Parathyroid adenoma (tissue), 2 donors: Measurements from ENCODE around the gene EFNA4.

Source experiments
- H2AFZ ChIP-seq: fragments of 300-600 bp; sonication (generic); one replicate; pipeline ENCODE4 v1.7.0; 2017; ENCODE audit warnings: antibody characterized with exemption, mild to moderate bottlenecking
- H3K27ac ChIP-seq: fragments of 300-600 bp; sonication (generic); one replicate; pipeline ENCODE4 v1.7.0; 2017
- H3K27me3 ChIP-seq: fragments of 300-600 bp; sonication (generic); one replicate; pipeline ENCODE4 v1.7.0; 2017; ENCODE audit warnings: low read length; ENCODE audit not compliant: control insufficient read depth, insufficient read depth
- H3K36me3 ChIP-seq: fragments of 300-600 bp; sonication (generic); one replicate; pipeline ENCODE4 v1.7.0; 2017; ENCODE audit warnings: low read length; ENCODE audit not compliant: control insufficient read depth, insufficient read depth
- H3K4me1 ChIP-seq: fragments of 300-600 bp; sonication (generic); one replicate; pipeline ENCODE4 v1.7.0; 2017; ENCODE audit warnings: control low read depth
- H3K4me2 ChIP-seq: fragments of 300-600 bp; sonication (generic); one replicate; pipeline ENCODE4 v1.7.0; 2017; ENCODE audit warnings: low read length
- H3K4me3 ChIP-seq: fragments of 300-600 bp; sonication (generic); one replicate; pipeline ENCODE4 v1.7.0; 2017; ENCODE audit warnings: low read depth, low read length
- H3K79me2 ChIP-seq: fragments of 300-600 bp; sonication (generic); one replicate; pipeline ENCODE4 v1.7.0; 2017; ENCODE audit warnings: control low read depth
- H3K9ac ChIP-seq: fragments of 300-600 bp; sonication (generic); one replicate; pipeline ENCODE4 v1.7.0; 2017; ENCODE audit warnings: mild to moderate bottlenecking
- H3K9me3 ChIP-seq: fragments of 300-600 bp; sonication (generic); one replicate; pipeline ENCODE4 v1.7.0; 2017; ENCODE audit warnings: low read length; ENCODE audit not compliant: control insufficient read depth
- CTCF ChIP-seq: fragments of 300-600 bp; sonication (generic); IDR thresholded peaks from one replicate; pipeline ENCODE4 v1.7.0; 2017; ENCODE audit warnings: antibody characterized with exemption, mild to moderate bottlenecking
- donor health status: primary hyperparathyroidism.

Gene EFNA4

DNA sequence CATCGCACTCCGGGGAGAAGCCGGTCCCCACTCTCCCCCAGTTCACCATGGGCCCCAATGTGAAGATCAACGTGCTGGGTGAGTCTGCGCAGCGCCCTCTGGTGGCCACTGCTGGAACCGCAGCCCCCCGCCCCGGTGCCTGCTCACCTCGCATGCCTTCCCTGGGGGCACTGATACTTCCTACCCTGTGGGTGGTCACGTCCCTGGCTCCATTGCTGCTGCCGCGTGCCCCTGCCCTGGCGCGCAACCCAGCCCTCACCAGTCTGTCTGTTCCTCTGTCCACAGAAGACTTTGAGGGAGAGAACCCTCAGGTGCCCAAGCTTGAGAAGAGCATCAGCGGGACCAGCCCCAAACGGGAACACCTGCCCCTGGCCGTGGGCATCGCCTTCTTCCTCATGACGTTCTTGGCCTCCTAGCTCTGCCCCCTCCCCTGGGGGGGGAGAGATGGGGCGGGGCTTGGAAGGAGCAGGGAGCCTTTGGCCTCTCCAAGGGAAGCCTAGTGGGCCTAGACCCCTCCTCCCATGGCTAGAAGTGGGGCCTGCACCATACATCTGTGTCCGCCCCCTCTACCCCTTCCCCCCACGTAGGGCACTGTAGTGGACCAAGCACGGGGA is 22.7 kb downstream of the EFNA4 start:
- H3K27ac ChIP-seq: no peak overlapping the region
- TF ChIP-seq CTCF: peak; percentile 82
- H3K79me2 ChIP-seq: no peaks in the 10 kb centered on the region
- no peaks in the 10 kb centered on the region for H3K9me3 ChIP-seq
- H3K27me3 ChIP-seq: no peaks in the 10 kb centered on the region
- peak overlapping the region; percentile 86 for H3K4me2 ChIP-seq
- no peaks in the 10 kb centered on the region for H3K4me1 ChIP-seq
- peak overlapping the region; percentile 76 for H3K4me3 ChIP-seq
- no peaks in the 10 kb centered on the region for H3K36me3 ChIP-seq
- H2AFZ ChIP-seq: no peak overlapping the region
- no peak overlapping the region for H3K9ac ChIP-seq

DNA sequence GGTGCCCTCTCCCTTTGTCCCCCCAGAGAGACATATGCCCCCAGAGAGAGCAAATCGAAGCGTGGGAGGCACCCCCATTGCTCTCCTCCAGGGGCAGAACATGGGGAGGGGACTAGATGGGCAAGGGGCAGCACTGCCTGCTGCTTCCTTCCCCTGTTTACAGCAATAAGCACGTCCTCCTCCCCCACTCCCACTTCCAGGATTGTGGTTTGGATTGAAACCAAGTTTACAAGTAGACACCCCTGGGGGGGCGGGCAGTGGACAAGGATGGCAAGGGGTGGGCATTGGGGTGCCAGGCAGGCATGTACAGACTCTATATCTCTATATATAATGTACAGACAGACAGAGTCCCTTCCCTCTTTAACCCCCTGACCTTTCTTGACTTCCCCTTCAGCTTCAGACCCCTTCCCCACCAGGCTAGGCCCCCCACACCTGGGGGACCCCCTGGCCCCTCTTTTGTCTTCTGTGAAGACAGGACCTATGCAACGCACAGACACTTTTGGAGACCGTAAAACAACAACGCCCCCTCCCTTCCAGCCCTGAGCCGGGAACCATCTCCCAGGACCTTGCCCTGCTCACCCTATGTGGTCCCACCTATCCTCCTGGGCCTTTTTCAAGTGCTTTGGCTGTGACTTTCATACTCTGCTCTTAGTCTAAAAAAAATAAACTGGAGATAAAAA is 23.5 kb downstream of the EFNA4 start:
- Histone ChIP-seq H3K27me3 (no peaks in the 10 kb centered on the region), H3K27ac (no peak overlapping the region), H2AFZ (no peak overlapping the region), H3K36me3 (no peaks in the 10 kb centered on the region), H3K9ac (no peak overlapping the region), H3K4me1 (no peaks in the 10 kb centered on the region), H3K79me2 (no peaks in the 10 kb centered on the region), H3K4me3 (no peak overlapping the region), H3K4me2 (no peak overlapping the region), H3K9me3 (no peaks in the 10 kb centered on the region)
- TF ChIP-seq CTCF: no peak

DNA sequence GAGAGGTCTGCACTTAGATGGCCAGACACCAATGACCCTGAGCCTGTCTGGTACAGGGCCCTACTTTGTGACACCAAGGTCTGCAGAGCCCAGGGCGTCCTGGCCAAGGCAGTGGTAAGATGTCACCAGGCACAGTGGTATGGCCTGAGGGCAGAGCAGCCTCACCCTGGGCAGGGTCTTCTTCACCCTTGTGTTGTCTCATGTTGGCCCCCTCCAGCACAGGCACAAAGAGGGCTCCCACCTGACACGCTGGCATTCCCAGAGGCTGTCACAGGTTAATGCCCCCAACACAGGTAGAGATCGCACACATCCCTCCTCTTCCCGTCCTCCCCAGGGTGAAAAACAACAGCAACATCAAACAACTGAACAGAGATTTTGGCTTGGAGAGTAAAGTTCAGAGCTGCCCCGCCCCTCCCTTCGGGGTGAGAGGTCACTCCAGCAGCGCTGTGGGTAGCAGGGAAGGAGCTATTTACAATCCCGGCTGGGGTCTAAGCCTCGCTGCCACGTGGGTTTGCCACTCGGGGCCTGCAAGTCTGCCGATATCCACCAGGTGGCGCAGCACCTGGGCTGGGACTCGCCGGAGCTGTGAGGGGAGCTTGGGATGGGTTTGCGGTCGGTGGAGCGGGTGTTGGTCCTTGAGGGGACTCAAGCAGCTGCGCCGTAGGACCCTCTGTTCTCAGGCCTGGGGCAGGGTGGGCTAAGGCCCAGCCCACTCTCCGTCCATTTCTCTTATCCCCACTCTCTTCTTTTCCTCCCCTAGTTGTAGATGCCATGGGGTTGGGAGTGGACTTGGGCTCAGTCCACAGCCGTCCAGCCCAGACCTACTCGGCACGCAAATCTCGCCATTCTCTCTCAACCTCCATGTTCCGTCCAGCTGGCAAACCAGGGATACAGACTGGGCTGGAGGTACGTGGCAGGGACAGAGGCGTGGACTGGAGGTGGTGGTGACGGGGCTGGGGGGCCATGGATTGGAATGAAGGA is 27.8 kb downstream of the EFNA4 start:
- Histone ChIP-seq H3K36me3 (no peaks in the 10 kb centered on the region), H3K9me3 (no peaks in the 10 kb centered on the region), H3K27ac (no peak overlapping the region), H3K4me2 (peak overlapping the region; percentile 6), H3K9ac (no peak overlapping the region), H2AFZ (peak overlapping the region; percentile 48), H3K4me3 (no peak overlapping the region), H3K27me3 (no peaks in the 10 kb centered on the region), H3K4me1 (peaks cover 8% of the 10 kb centered on the region), H3K79me2 (no peaks in the 10 kb centered on the region)
- TF ChIP-seq CTCF: peak; percentile 92

GRCh38 chr1:155092131-155092530 is 28.6 kb downstream of the EFNA4 start:
- no peak overlapping the region for H2AFZ ChIP-seq
- no peaks in the 10 kb centered on the region for H3K79me2 ChIP-seq
- no peaks in the 10 kb centered on the region for H3K36me3 ChIP-seq
- H3K27me3 ChIP-seq: no peaks in the 10 kb centered on the region
- no peaks in the 10 kb centered on the region for H3K9me3 ChIP-seq
- H3K4me2 ChIP-seq: no peak overlapping the region
- no peak overlapping the region for H3K9ac ChIP-seq
- no peak for TF ChIP-seq CTCF
- H3K27ac ChIP-seq: no peak overlapping the region
- no peak overlapping the region for H3K4me3 ChIP-seq
- H3K4me1 ChIP-seq: peaks cover 8% of the 10 kb centered on the region
